Fibroblast of lung (primary cell): ENCODE measurements around the gene WTAP.

Experiments used
- CTCF ChIP-seq, 2 donors: IDR thresholded peaks in 1 of 2; conservative IDR thresholded peaks in 1 of 2; 1 replicate in 1 of 2; 2 replicates in 1 of 2; pipeline ENCODE4 v1.5.1; 2011 to 2012; ENCODE audit warnings: low read length in 2 of 2, control low read depth in 1 of 2, inconsistent platforms in 1 of 2, low read depth in 1 of 2, mild to moderate bottlenecking in 1 of 2
- EZH2 ChIP-seq: IDR thresholded peaks from 2 replicates; pipeline ENCODE4 v1.5.1; 2012; ENCODE audit warnings: low read length, control low read depth, mild to moderate bottlenecking; ENCODE audit errors: missing control alignments

- no peak for TF ChIP-seq CTCF (conservative IDR thresholded peaks at IDR 0.05 in 1 of 2, IDR thresholded peaks at IDR 0.05 in 1 of 2; ENCODE audit: low read depth in 1 of 2, low read length in 2 of 2)
- no peak for TF ChIP-seq EZH2
Measured at GRCh38 chr6:159714404-159714803, 12.9 kb upstream of the WTAP start.
